Activated T-helper 17 cell treated with anti-CD3 and anti-CD28 coated beads, Interleukin-2, amount 50 U/mL, for 72 hours (primary cell): Measurements from ENCODE around the gene MTRF1. TPM values are rescaled to one million over a fixed set of nuclear protein-coding genes. Genes with fewer than 3 reads are reported as not detected.
A peak's percentile ranks its signal among the peaks of the same experiment; 100 is the strongest.

ENCODE experiments used
- ATAC-seq: fragments of 150-1000 bp; cut with Tn5 transposase; replicated peaks from 2 replicates; pipeline ENCODE4 v1.10.0; 2021; ENCODE audit warnings: mild to moderate bottlenecking, moderate library complexity
- H3K27ac Mint-ChIP-seq: one replicate; pipeline ENCODE4 v1.8.0; 2022; ENCODE audit warnings: mixed read lengths
- H3K27me3 Mint-ChIP-seq: one replicate; pipeline ENCODE4 v1.8.0; 2022; ENCODE audit warnings: mixed read lengths
- H3K36me3 Mint-ChIP-seq: one replicate; pipeline ENCODE4 v1.8.0; 2022; ENCODE audit warnings: low read depth, mild to moderate bottlenecking, mixed read lengths
- H3K4me1 Mint-ChIP-seq: one replicate; pipeline ENCODE4 v1.8.0; 2022; ENCODE audit warnings: mixed read lengths
- H3K4me3 Mint-ChIP-seq: one replicate; pipeline ENCODE4 v1.8.0; 2022; ENCODE audit warnings: mild to moderate bottlenecking, mixed read lengths
- H3K9me3 Mint-ChIP-seq: one replicate; pipeline ENCODE4 v1.8.0; 2022; ENCODE audit warnings: mixed read lengths
- total RNA-seq, 2 donors: library from RNA; stranded (reverse); gene quantifications; one replicate each; pipeline ENCODE4 v1.2.3, GENCODE V29; 2022

The MTRF1 gene
- total RNA-seq, 2 donors from 2014 or later = 32.5 to 39.4 TPM

DNA sequence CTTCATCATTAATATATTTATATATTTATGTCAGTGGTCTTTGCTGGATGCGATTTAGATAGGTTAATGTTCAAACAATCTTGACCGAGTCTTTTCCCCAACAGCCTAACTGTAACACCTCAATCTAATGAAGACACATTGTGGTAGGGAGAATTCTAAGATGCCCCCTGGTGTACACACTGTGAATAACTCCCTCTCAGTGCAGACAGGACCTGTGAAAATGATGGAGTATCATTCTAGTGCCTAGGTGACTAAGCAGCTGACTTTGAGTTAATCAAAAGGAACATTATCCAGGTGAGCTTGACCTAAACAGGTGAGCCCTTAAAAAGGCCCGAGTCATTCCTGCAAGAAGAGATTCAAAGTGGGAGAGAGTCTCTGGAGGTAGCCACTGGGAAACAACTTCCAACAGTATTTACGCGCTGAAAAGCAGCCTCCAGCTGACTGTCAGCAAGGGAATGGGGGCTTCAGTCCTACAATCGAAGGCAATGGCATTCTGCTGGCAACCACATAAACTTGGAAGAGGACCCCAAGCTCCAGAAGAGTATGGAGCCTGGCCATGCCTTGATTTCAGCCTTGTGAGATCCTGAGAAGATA, 41.0 kb downstream of the MTRF1 start:
- peak; percentile 83 for ATAC-seq
- Mint-ChIP-seq H3K27ac (no peak overlapping the region), H3K4me1 (no peaks in the 10 kb centered on the region), H3K27me3 (no peaks in the 10 kb centered on the region), H3K36me3 (peaks cover 85% of the 10 kb centered on the region), H3K4me3 (no peak overlapping the region), H3K9me3 (no peaks in the 10 kb centered on the region)

GRCh38 chr13:41220401-41220800, 43.0 kb downstream of the MTRF1 start:
- no peak for ATAC-seq
- Mint-ChIP-seq H3K27ac (no peak overlapping the region), H3K27me3 (no peaks in the 10 kb centered on the region), H3K36me3 (peaks cover 71% of the 10 kb centered on the region), H3K4me1 (no peaks in the 10 kb centered on the region), H3K4me3 (no peak overlapping the region), H3K9me3 (no peaks in the 10 kb centered on the region)

GRCh38 chr13:41216160-41216559, 47.2 kb downstream of the MTRF1 start:
- no peak overlapping the region for H3K4me3 Mint-ChIP-seq
- peaks cover 8% of the 10 kb centered on the region for H3K9me3 Mint-ChIP-seq
- H3K4me1 Mint-ChIP-seq = no peaks in the 10 kb centered on the region
- no peak overlapping the region for H3K27ac Mint-ChIP-seq
- H3K27me3 Mint-ChIP-seq = no peaks in the 10 kb centered on the region
- peaks cover 37% of the 10 kb centered on the region for H3K36me3 Mint-ChIP-seq
- no peak for ATAC-seq

DNA sequence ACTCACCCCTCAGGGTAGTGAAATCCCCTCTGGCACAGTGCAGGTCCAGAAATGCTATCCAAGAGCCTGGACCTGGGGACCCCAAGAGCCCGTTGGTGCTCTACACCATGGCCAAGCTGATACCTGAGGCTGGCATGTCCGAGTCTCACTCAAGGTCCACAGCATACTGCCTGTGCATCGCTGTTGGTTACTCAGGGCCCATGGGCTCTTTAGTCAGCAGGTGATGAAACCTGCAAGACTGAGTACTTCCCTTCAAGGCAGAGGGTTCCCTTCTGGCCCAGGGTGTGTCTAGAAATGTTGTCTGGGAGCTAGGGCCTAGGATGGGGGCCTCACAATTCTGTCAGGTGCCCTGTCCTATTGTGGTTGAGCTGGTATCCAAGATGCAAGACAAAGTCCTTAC, 49.5 kb downstream of the MTRF1 start:
- Mint-ChIP-seq H3K36me3 (peaks cover 15% of the 10 kb centered on the region), H3K9me3 (peaks cover 10% of the 10 kb centered on the region), H3K4me3 (no peak overlapping the region), H3K27me3 (no peaks in the 10 kb centered on the region), H3K4me1 (no peaks in the 10 kb centered on the region), H3K27ac (no peak overlapping the region)
- no peak for ATAC-seq

GRCh38 chr13:41213316-41213715, 50.1 kb downstream of the MTRF1 start:
- peaks cover 11% of the 10 kb centered on the region for H3K36me3 Mint-ChIP-seq
- no peaks in the 10 kb centered on the region for H3K27me3 Mint-ChIP-seq
- H3K4me1 Mint-ChIP-seq = no peaks in the 10 kb centered on the region
- H3K9me3 Mint-ChIP-seq = peaks cover 10% of the 10 kb centered on the region
- H3K27ac Mint-ChIP-seq = no peak overlapping the region
- no peak overlapping the region for H3K4me3 Mint-ChIP-seq
- no peak for ATAC-seq

DNA sequence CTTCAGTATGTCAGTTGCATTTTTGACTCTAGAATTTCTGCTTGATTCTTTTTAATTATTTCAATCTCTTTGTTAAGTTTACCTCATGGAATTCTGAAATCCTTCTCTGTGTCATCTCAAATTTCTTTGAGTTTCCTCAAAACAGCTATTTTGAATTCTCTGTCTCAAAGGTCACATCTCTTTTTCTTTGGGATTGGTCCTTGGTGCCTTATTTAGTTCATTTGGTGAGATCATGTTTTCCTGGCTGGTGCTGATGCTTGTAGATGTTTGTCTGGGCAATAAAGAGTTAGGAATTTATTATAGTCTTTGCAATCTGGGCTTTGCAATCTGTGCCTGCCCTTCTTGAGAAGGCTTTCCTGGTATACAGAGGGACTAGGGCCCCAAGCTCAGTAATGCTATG, 50.5 kb downstream of the MTRF1 start:
- peaks cover 7% of the 10 kb centered on the region for H3K36me3 Mint-ChIP-seq
- H3K27ac Mint-ChIP-seq = no peak overlapping the region
- ATAC-seq = no peak
- H3K4me3 Mint-ChIP-seq = no peak overlapping the region
- no peaks in the 10 kb centered on the region for H3K27me3 Mint-ChIP-seq
- peaks cover 10% of the 10 kb centered on the region for H3K9me3 Mint-ChIP-seq
- H3K4me1 Mint-ChIP-seq = no peaks in the 10 kb centered on the region

DNA sequence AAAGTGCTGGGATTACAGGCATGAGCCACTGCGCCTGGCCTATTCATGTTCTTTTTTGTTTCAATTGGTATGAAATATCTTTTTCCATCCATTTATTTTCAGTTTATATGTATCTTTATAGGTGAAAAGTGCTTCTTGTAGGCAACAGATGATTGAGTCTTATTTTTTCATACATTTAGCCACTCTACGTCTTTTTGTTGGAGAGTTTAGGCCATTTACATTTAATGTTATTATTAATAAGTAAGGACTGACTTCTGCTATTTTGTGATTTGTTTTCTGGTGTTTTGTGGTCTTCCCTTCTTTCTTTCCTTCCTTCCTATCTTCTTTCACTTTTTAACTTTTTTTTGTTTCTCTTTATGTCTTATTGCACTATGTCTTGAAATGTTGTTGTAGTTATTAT, 52.3 kb downstream of the MTRF1 start:
- H3K9me3 Mint-ChIP-seq = peaks cover 10% of the 10 kb centered on the region
- ATAC-seq = no peak

GRCh38 chr13:41206467-41206866, 56.9 kb downstream of the MTRF1 start:
- H3K4me1 Mint-ChIP-seq = no peaks in the 10 kb centered on the region
- peaks cover 5% of the 10 kb centered on the region for H3K9me3 Mint-ChIP-seq
- H3K4me3 Mint-ChIP-seq = no peak overlapping the region
- H3K27ac Mint-ChIP-seq = no peak overlapping the region
- ATAC-seq = no peak
- no peaks in the 10 kb centered on the region for H3K36me3 Mint-ChIP-seq
- H3K27me3 Mint-ChIP-seq = no peaks in the 10 kb centered on the region

More for the DNA sequence above, 52.3 kb downstream of the MTRF1 start:
- H3K27me3 Mint-ChIP-seq = no peaks in the 10 kb centered on the region
- H3K36me3 Mint-ChIP-seq = no peaks in the 10 kb centered on the region
- no peaks in the 10 kb centered on the region for H3K4me1 Mint-ChIP-seq
- H3K27ac Mint-ChIP-seq = no peak overlapping the region
- H3K4me3 Mint-ChIP-seq = no peak overlapping the region

GRCh38 chr13:41203810-41204209, 59.6 kb downstream of the MTRF1 start:
- peaks cover 2% of the 10 kb centered on the region for H3K4me1 Mint-ChIP-seq
- no peak overlapping the region for H3K27ac Mint-ChIP-seq
- no peak overlapping the region for H3K4me3 Mint-ChIP-seq
- no peak for ATAC-seq
- H3K27me3 Mint-ChIP-seq = no peaks in the 10 kb centered on the region
- H3K9me3 Mint-ChIP-seq = no peaks in the 10 kb centered on the region
- no peaks in the 10 kb centered on the region for H3K36me3 Mint-ChIP-seq

DNA sequence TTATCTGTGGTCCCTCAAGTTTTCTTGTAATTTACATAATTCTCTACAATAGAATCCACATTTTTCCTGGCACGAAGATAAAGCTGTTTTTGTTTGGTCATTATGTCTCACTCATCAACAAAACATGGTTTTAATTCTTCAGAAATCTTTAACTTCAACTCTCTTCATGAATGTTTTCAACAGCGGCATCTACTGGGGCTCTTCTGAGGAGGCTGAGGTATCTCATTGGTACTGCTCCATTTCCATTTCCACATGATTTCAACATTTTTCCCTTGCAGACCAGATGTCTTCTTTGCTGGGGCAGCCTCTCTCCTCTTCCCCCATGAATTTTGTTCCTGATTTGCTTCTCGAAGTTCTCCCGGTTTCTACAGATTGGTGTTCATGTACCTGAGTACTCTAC, 63.2 kb downstream of the MTRF1 start:
- Mint-ChIP-seq H3K9me3 (no peaks in the 10 kb centered on the region), H3K27me3 (no peaks in the 10 kb centered on the region), H3K36me3 (no peaks in the 10 kb centered on the region), H3K27ac (no peak overlapping the region), H3K4me1 (peaks cover 14% of the 10 kb centered on the region), H3K4me3 (no peak overlapping the region)
- ATAC-seq = no peak

DNA sequence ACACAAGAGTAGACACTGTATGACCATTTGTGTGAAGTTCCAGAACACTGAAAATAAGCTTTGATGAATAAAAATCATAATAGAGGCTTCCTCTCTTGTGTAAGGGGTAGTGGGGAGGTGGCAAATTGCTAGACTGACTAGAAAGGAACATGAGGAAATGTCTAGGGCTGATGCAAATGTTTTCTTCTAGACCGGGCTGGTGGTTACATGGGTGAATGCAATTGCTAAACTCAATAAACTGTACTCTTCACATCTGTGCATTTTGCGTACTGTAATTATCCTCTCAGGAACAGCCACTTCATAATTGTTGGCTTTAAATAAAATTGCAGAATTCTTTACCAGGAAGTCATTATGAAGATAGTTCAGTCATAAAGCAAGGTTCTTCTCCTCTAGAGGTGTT, 63.9 kb downstream of the MTRF1 start:
- H3K4me1 Mint-ChIP-seq = peaks cover 14% of the 10 kb centered on the region
- ATAC-seq = no peak
- no peak overlapping the region for H3K27ac Mint-ChIP-seq
- H3K4me3 Mint-ChIP-seq = no peak overlapping the region
- H3K36me3 Mint-ChIP-seq = no peaks in the 10 kb centered on the region
- no peaks in the 10 kb centered on the region for H3K27me3 Mint-ChIP-seq
- H3K9me3 Mint-ChIP-seq = no peaks in the 10 kb centered on the region

DNA sequence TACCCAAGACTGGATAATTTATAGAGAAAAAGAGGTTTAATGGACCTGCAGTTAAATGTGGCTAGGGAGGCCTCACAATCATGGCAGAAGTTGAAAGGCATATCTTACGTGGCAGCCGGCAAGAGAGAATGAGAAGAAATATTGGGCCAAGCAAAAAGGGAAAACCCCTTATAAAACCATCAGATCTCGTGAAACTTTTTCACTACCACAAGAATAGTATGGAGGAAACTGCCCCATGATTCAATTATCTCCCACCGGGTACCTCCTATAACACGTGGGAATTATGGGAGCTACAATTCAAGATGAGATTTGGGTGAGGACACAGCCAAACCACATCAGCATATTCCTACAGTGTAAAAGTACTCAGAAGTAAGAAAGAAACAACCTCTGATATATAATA, 64.3 kb downstream of the MTRF1 start:
- Mint-ChIP-seq H3K9me3 (no peaks in the 10 kb centered on the region), H3K4me3 (peak overlapping the region; percentile 16), H3K27ac (peak overlapping the region; percentile 28), H3K27me3 (no peaks in the 10 kb centered on the region), H3K36me3 (peaks cover 2% of the 10 kb centered on the region), H3K4me1 (peaks cover 14% of the 10 kb centered on the region)
- peak; percentile 18 for ATAC-seq

DNA sequence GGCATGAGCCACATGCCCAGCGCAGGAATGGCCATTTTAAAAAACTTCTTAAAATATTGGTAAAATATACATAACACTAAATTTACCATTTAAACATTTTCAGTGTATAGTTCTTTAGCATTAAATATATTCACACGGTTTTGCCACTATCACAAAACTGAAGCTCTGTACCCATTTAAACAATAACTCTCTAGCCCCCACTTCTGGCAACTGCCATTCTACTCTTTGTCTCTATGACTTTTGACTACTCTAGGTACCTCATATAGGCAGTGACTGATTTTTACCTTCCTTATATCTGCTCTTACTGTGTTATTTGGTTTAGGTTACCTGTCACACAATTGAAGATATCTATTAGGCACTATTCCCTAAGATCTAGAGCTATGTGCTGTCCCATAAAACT, 66.8 kb downstream of the MTRF1 start:
- H3K4me3 Mint-ChIP-seq = no peak overlapping the region
- H3K9me3 Mint-ChIP-seq = no peaks in the 10 kb centered on the region
- no peak overlapping the region for H3K27ac Mint-ChIP-seq
- H3K4me1 Mint-ChIP-seq = peaks cover 25% of the 10 kb centered on the region
- peaks cover 5% of the 10 kb centered on the region for H3K36me3 Mint-ChIP-seq
- ATAC-seq = no peak
- H3K27me3 Mint-ChIP-seq = no peaks in the 10 kb centered on the region

- Mint-ChIP-seq H3K4me3 (no peak overlapping the region), H3K36me3 (peaks cover 5% of the 10 kb centered on the region), H3K27me3 (no peaks in the 10 kb centered on the region), H3K4me1 (peaks cover 27% of the 10 kb centered on the region), H3K27ac (no peak overlapping the region), H3K9me3 (no peaks in the 10 kb centered on the region)
- no peak for ATAC-seq
Observed at GRCh38 chr13:41196011-41196410, 67.4 kb downstream of the MTRF1 start.

DNA sequence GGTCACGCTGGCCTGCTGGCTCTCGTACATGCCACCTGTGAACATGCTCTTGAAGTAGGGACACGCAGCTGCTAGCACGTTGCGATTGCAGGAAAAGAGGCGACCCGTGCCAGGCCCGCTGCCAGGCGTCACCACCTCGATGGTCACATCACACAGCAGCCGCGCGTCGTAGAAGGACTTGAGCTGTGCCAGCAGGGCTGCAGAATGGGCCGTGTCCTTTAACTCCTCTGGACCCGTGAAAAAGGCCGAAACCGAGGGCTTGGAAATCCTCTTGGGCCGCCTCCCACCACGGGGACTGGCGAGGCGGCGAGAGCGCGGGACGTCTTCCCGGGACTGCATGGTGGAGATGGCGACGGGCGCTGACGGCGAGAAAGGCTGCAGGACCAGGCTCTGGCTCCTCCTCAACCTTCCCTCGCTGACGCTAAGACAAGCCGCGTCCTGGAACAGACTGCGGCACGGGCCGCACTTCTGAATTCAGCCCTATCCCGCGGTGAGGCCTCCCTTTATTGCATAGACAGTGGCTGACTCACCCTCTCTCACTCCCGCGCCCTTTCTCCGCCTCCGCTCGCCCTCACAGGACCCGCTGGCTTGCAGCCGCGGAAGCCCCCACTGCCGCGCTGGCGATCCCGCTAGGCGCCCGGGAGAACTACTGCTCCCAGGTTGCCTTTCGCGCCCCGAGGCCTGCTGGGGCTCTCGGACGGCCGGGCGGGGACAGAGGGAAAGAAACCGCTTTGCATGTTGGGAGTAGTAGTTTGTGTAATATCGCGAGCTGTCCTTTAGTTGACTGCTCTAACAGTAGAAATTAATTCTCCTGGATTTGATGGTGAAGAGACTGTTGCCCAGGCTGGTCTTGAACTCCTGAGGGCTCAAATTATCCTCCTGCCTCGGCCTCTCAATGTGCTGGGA, 69.2 kb downstream of the MTRF1 start, which contains the start of gene KBTBD7:
Gene KBTBD7 (minus strand): TSS at position 651 of the 906 bp plus-strand sequence. CDS start 312 bp downstream, at position 339.
- H3K4me1 Mint-ChIP-seq = peaks cover 36% of the 10 kb centered on the region
- H3K27ac Mint-ChIP-seq = peak within 1 kb of the TSS; percentile 95
- peak within 1 kb of the TSS; percentile 91 for H3K4me3 Mint-ChIP-seq
- no peaks in the 10 kb centered on the region for H3K9me3 Mint-ChIP-seq
- H3K27me3 Mint-ChIP-seq = no peaks in the 10 kb centered on the region
- H3K36me3 Mint-ChIP-seq = peaks cover 5% of the 10 kb centered on the region
- peak; percentile 96 for ATAC-seq
